Nephron (organoid): ENCODE data around the gene DCP2.

ENCODE experiments used
- H3K27ac Mint-ChIP-seq, 3 experiments: 2 replicates each; pipeline ENCODE4 v1.8.0; 2020; ENCODE audit warnings: mixed read lengths in 3 of 3, mild to moderate bottlenecking in 2 of 3, moderate library complexity in 1 of 3
- H3K27me3 Mint-ChIP-seq: 2 replicates; pipeline ENCODE4 v1.8.0; 2021; ENCODE audit warnings: low read depth, mild to moderate bottlenecking, moderate library complexity, mixed read lengths
- H3K36me3 Mint-ChIP-seq: 2 replicates; pipeline ENCODE4 v1.8.0; 2020; ENCODE audit warnings: low read depth, mixed read lengths
- H3K4me1 Mint-ChIP-seq: 2 replicates; pipeline ENCODE4 v1.8.0; 2020; ENCODE audit warnings: mixed read lengths
- H3K4me3 Mint-ChIP-seq, 3 experiments: 2 replicates each; pipeline ENCODE4 v1.8.0; 2020; ENCODE audit warnings: mild to moderate bottlenecking in 3 of 3, mixed read lengths in 3 of 3, moderate library complexity in 2 of 3
- H3K9me3 Mint-ChIP-seq: 2 replicates; pipeline ENCODE4 v1.8.0; 2020; ENCODE audit warnings: mixed read lengths
- CTCF ChIP-seq, 3 experiments: fragments of 200-600 bp; sonication (generic); IDR thresholded peaks; one replicate each; pipeline ENCODE4 v1.5.0; 2021; ENCODE audit warnings: antibody characterized with exemption in 3 of 3; ENCODE audit not compliant: unreplicated experiment in 3 of 3

DCP2 gene

GRCh38 chr5:113058706-113059226, 82.2 kb downstream of the DCP2 start:
- H3K4me3 Mint-ChIP-seq: peak overlapping the region; percentile 16 to 38 (median 29)
- peaks cover 43% of the 10 kb centered on the region for H3K36me3 Mint-ChIP-seq
- no peak for TF ChIP-seq CTCF (IDR thresholded peaks at IDR 0.05; ENCODE audit: unreplicated experiment in 3 of 3)
- H3K27ac Mint-ChIP-seq: peak overlapping the region; percentile 90 to 98 (median 93)
- peaks cover 70% of the 10 kb centered on the region for H3K4me1 Mint-ChIP-seq
- no peaks in the 10 kb centered on the region for H3K9me3 Mint-ChIP-seq
- H3K27me3 Mint-ChIP-seq: no peaks in the 10 kb centered on the region

GRCh38 chr5:113059232-113060040, 82.8 kb downstream of the DCP2 start:
- H3K27ac Mint-ChIP-seq: peak overlapping the region; percentile 90 to 98 (median 93)
- H3K36me3 Mint-ChIP-seq: peaks cover 44% of the 10 kb centered on the region
- no peak for TF ChIP-seq CTCF (IDR thresholded peaks at IDR 0.05; ENCODE audit: unreplicated experiment in 3 of 3)
- peak overlapping the region; percentile 29 to 38 (median 31) for H3K4me3 Mint-ChIP-seq
- H3K27me3 Mint-ChIP-seq: no peaks in the 10 kb centered on the region
- H3K9me3 Mint-ChIP-seq: no peaks in the 10 kb centered on the region
- peaks cover 72% of the 10 kb centered on the region for H3K4me1 Mint-ChIP-seq

- H3K27me3 Mint-ChIP-seq: no peaks in the 10 kb centered on the region
Measured at GRCh38 chr5:113060408-113061025, 83.9 kb downstream of the DCP2 start.

GRCh38 chr5:113061846-113062780, 85.5 kb downstream of the DCP2 start:
- Mint-ChIP-seq H3K27ac (peak overlapping the region; percentile 47 to 93 (median 58)), H3K4me3 (peak overlapping the region in 1 of 3 experiments; percentile 4), H3K4me1 (peaks cover 83% of the 10 kb centered on the region), H3K9me3 (no peaks in the 10 kb centered on the region), H3K36me3 (peaks cover 53% of the 10 kb centered on the region), H3K27me3 (no peaks in the 10 kb centered on the region)
- no peak for TF ChIP-seq CTCF (IDR thresholded peaks at IDR 0.05; ENCODE audit: unreplicated experiment in 3 of 3)

More at GRCh38 chr5:113060408-113061025, 83.9 kb downstream of the DCP2 start:
- Mint-ChIP-seq H3K4me3 (no peak overlapping the region), H3K36me3 (peaks cover 51% of the 10 kb centered on the region), H3K27ac (peak overlapping the region; percentile 76 to 93 (median 90)), H3K9me3 (no peaks in the 10 kb centered on the region), H3K4me1 (peaks cover 83% of the 10 kb centered on the region)
- no peak for TF ChIP-seq CTCF (IDR thresholded peaks at IDR 0.05; ENCODE audit: unreplicated experiment in 3 of 3)

GRCh38 chr5:113062869-113063508, 86.4 kb downstream of the DCP2 start:
- TF ChIP-seq CTCF (IDR thresholded peaks at IDR 0.05; ENCODE audit: unreplicated experiment in 3 of 3): no peak
- H3K36me3 Mint-ChIP-seq: peaks cover 56% of the 10 kb centered on the region
- no peaks in the 10 kb centered on the region for H3K27me3 Mint-ChIP-seq
- H3K4me3 Mint-ChIP-seq: peak overlapping the region in 1 of 3 experiments; percentile 21
- no peaks in the 10 kb centered on the region for H3K9me3 Mint-ChIP-seq
- H3K27ac Mint-ChIP-seq: peak overlapping the region; percentile 29 to 58 (median 47)
- peaks cover 82% of the 10 kb centered on the region for H3K4me1 Mint-ChIP-seq
